ENCODE results near the gene TMEM185A. TPM values are rescaled to one million over a fixed set of nuclear protein-coding genes. Genes with fewer than 3 reads are reported as not detected.
"Not testable (repeated sequence)": the region's sequence is repeated elsewhere in the genome, so short reads cannot be mapped to it uniquely, and the experiment has no call there.

Gene TMEM185A
- total and polyA plus RNA-seq, 3 donors from 2014 or later, result 48.7 to 66.0 (median 64.3) TPM

DNA sequence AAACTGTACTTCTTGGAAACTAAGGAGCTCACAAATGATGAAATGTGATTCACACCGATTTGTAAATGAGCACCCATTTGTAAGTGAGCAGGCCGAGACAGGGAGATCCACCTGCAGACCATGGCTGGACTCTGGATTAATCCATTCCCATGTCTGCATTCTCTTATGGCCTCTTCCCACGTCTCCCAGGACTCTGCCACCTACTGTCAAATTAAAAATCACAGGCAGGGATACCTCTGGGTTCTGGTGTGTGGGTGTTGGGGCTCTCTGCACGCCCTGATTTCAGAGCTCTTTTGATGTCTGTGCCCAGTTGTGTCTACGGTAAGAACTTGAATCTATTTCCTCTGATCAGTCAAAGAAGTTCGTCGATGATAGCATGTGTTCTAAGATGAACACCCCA lies 40.6 kb downstream of the TMEM185A start:
- H3K36me3 ChIP-seq (ENCODE audit: low read depth, missing control alignments); intact Hi-C loops (cut with DNase I; ENCODE audit: low total_unique reads); H3K4me1 ChIP-seq; DNase-seq; H3K27me3 ChIP-seq; H3K4me3 ChIP-seq; H3K9me3 ChIP-seq; H3K27ac ChIP-seq: not testable (repeated sequence)
- WGBS, 2 donors, result no CpG with 5 or more reads among the region's 7 CpGs

DNA sequence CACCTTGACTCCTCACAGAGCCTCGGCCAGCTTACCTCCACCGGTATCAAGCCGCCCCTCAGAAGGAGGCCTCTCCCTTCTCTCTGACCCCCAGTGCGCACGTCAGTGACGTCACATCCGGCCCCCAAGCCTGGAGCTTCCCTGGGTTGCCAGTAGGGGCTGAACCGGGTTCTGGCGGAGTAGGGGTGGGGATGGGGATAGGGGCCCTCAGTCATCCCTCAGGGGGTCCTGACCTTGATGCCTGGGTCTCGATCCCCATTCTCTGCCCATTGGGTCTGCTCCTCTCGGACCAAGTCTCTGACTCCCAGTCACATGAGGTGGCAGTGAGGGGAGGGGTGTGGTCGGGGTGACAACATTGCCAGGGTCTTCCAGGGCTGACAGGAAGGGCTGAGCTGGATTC lies 44.2 kb downstream of the TMEM185A start, which contains the start of gene MAGEA9B:
Gene MAGEA9B, minus strand, starts transcription at position 101 of the 400 bp plus-strand sequence. CDS start 4,280 bp downstream, outside the sequence.
- DNase-seq; H3K36me3 ChIP-seq (ENCODE audit: low read depth, missing control alignments); H3K4me1 ChIP-seq; H3K4me3 ChIP-seq; intact Hi-C loops (cut with DNase I; ENCODE audit: low total_unique reads); H3K27me3 ChIP-seq; H3K27ac ChIP-seq; H3K9me3 ChIP-seq: not testable (repeated sequence)
- no CpG with 5 or more reads among the region's 12 CpGs for WGBS, 2 donors

DNA sequence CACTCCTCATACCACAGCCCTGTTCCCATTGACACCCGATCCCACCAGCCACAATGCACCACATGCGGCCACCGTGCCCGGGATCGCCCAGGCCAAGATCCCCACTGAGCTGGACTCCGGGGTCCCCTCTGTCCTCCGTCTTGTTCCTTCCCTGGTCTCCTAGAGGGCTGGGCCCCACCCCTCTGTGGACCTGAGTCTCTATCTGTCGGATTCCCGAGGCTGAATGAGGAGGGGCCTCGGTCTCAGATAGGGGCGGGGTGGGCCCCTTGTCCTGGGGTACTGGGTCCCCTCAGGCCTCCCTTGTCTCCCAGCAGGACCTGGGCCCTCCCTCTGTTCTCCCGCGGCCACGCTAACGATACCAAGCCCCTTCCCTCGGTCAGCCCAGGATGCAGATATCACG lies 46.0 kb downstream of the TMEM185A start:
- DNase-seq; H3K27ac ChIP-seq; H3K36me3 ChIP-seq (ENCODE audit: low read depth, missing control alignments); H3K27me3 ChIP-seq; H3K4me3 ChIP-seq; H3K9me3 ChIP-seq; H3K4me1 ChIP-seq; intact Hi-C loops (cut with DNase I; ENCODE audit: low total_unique reads): not testable (repeated sequence)
- no CpG with 5 or more reads among the region's 17 CpGs for WGBS, 2 donors

DNA sequence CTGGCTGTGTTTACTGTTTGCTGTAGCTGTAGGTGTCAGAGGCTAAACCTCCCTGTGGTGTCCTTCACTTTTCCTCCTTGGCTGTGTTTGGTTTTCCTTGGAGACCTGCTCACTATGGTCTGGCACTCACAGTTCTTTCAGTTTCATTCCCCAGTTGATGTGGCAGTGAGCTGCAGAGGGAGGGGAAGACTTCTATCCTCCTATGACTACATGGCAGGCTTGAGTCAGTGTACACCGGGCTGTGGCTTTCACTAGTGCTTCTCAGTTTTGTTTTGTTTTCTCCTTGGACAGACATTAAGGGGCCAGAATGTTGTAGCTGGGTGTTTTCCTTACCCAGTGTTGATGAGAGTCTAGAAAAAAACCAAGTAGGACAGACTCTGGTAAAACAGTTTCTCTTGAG lies 58.1 kb downstream of the TMEM185A start:
- H3K27ac ChIP-seq; H3K9me3 ChIP-seq; DNase-seq; H3K4me1 ChIP-seq; H3K4me3 ChIP-seq; H3K27me3 ChIP-seq; intact Hi-C loops (cut with DNase I; ENCODE audit: low total_unique reads); H3K36me3 ChIP-seq (ENCODE audit: low read depth, missing control alignments): not testable (repeated sequence)
- WGBS, 2 donors, result no CpG with 5 or more reads among the region's 1 CpG

DNA sequence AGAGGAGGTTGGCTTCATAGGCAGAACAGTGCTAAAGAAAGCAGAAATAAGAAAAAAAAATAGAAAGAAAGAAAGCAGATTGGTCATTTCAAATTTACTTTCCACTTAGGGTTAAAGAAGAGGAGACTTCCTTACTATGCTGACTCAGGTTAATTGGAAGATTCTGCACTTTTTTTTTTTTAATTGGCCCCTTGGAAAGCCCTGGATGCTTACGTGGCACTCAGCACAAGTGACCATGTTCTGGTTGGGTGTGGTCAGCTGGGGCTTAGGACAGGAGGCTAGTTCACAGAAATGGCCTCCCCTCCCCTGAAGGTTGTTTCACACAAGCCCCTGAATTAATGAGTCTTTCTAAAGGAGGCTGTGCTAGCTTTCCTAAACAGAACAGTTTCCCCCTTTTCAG lies 58.8 kb downstream of the TMEM185A start:
- 33 to 56% methylated on average over 1 of the region's 1 CpG for WGBS, 2 donors
- no peak overlapping the region for H3K4me3 ChIP-seq
- H3K4me1 ChIP-seq, result no peaks in the 10 kb centered on the region
- DNase-seq, result no peak
- no peaks in the 10 kb centered on the region for H3K9me3 ChIP-seq
- intact Hi-C loops (cut with DNase I; ENCODE audit: low total_unique reads), result no loop called here
- TF ChIP-seq, protein P1, sequence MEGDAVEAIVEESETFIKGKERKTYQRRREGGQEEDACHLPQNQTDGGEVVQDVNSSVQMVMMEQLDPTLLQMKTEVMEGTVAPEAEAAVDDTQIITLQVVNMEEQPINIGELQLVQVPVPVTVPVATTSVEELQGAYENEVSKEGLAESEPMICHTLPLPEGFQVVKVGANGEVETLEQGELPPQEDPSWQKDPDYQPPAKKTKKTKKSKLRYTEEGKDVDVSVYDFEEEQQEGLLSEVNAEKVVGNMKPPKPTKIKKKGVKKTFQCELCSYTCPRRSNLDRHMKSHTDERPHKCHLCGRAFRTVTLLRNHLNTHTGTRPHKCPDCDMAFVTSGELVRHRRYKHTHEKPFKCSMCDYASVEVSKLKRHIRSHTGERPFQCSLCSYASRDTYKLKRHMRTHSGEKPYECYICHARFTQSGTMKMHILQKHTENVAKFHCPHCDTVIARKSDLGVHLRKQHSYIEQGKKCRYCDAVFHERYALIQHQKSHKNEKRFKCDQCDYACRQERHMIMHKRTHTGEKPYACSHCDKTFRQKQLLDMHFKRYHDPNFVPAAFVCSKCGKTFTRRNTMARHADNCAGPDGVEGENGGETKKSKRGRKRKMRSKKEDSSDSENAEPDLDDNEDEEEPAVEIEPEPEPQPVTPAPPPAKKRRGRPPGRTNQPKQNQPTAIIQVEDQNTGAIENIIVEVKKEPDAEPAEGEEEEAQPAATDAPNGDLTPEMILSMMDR (IDR thresholded peaks at IDR 0.05), result no peak
- TF ChIP-seq POLR2A (IDR thresholded peaks at IDR 0.05), result no peak
- no peak overlapping the region for H3K27ac ChIP-seq
- H3K27me3 ChIP-seq, result no peaks in the 10 kb centered on the region
- no peaks in the 10 kb centered on the region for H3K36me3 ChIP-seq (ENCODE audit: low read depth, missing control alignments)

DNA sequence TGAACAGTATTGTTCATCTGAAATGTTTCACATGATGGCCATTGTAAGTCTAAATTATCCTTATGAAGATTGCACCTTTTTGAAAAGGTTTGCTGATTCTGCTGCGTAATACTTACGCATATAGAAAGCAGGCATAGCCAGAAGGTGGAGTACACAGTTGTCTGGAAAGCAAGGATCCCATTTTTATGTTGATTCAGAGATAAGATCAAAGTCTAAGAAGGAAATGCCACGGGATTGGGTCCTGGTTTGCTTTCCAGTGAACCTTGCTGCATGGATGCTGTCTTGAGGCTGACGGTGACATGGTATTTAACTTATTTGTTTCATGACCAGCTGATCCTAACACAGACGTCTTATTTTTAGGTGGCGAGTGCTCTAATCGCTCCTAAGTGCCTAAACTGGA lies 59.8 kb downstream of the TMEM185A start:
- Histone ChIP-seq H3K4me1 (no peaks in the 10 kb centered on the region), H3K9me3 (no peaks in the 10 kb centered on the region), H3K27me3 (no peaks in the 10 kb centered on the region), H3K27ac (no peak overlapping the region), H3K4me3 (no peak overlapping the region), H3K36me3 (ENCODE audit: low read depth, missing control alignments) (no peaks in the 10 kb centered on the region)
- no peak for DNase-seq
- 87 to 91% methylated on average over 7 of the region's 7 CpGs for WGBS, 2 donors
- TF ChIP-seq, protein P1 (IDR thresholded peaks at IDR 0.05), result no peak
- TF ChIP-seq POLR2A (IDR thresholded peaks at IDR 0.05), result no peak
- intact Hi-C loops (cut with DNase I; ENCODE audit: low total_unique reads), result no loop called here

DNA sequence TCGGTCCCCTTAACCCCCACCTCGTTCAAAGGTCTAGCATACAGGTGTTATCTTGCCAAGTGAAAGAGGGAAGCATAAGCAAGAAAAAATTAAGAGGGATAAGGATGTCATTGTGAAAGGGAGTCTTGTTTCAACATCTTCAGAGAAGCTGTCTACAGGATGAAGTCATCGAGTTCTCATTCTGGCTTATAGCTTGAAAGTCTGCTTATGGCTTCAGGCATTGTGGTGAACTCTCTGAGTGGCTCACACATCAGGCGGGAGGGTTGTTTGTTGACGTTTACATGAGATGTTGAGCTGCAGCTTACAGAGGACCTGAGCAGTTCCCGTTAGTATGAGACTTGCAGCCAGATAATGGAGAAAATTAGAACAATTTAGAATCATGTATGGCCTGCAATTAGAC lies 60.9 kb downstream of the TMEM185A start:
- Histone ChIP-seq H3K4me3 (no peak overlapping the region), H3K9me3 (no peaks in the 10 kb centered on the region), H3K4me1 (no peaks in the 10 kb centered on the region), H3K27ac (no peak overlapping the region), H3K27me3 (no peaks in the 10 kb centered on the region), H3K36me3 (ENCODE audit: low read depth, missing control alignments) (no peaks in the 10 kb centered on the region)
- intact Hi-C loops (cut with DNase I; ENCODE audit: low total_unique reads), result no loop called here
- DNase-seq, result no peak
- whole genome bisulfite sequencing, 2 donors, result 71 to 81% methylated on average over 6 of the region's 6 CpGs
- TF ChIP-seq, protein P1 (IDR thresholded peaks at IDR 0.05), result no peak
- no peak for TF ChIP-seq POLR2A (IDR thresholded peaks at IDR 0.05)

All from testis (tissue), 3 donors.